ENCODE results near the gene WWOX. TPM values are rescaled to one million over a fixed set of nuclear protein-coding genes. Genes with fewer than 3 reads are reported as not detected.

WWOX gene
- total and polyA plus RNA-seq, 2 of the 4 experiments (the other 2 are of a cell fraction), result 2.7 to 5.4 TPM

DNA sequence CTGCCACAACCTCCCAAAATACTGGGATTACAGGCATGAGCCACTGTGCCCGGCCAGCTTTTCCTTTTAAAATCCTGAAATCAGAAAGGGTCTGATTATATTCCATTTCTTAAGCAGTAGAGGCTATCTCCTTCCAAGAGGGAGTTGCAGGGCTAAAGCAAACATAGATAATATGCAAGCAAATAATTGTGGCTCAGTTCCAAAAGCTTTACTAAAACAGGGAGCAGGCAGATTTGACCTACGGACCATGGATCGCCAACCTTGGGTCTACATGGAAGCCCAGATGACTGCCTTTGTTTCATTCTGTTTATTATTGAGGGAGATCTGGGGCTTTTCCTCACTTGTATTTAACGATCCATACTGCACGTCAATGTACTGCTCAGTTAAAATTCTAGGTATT is 38.6 kb upstream of the WWOX start:
- H3K4me1 ChIP-seq (ENCODE audit: control insufficient read depth, insufficient read depth, low read length), result no peaks in the 10 kb centered on the region
- CTCF ChIA-PET, result no interaction called here
- H4K91ac ChIP-seq (ENCODE audit: insufficient read depth, low read depth, low read length), result no peak overlapping the region
- DNase-seq (no peak), ATAC-seq (ENCODE audit: low read depth) (no peak)
- no peak overlapping the region for H3K4me3 ChIP-seq (ENCODE audit: insufficient read depth, low read depth, low read length)
- no CpG with 5 or more reads among the region's 5 CpGs for WGBS, 2 experiments (ENCODE audit: extremely low coverage in 2 of 2, insufficient read length in 1 of 2)
- H2BK20ac ChIP-seq (ENCODE audit: low read depth, low read length), result no peak overlapping the region
- H3K9me3 ChIP-seq (ENCODE audit: control insufficient read depth, insufficient read depth, low read length), result no peaks in the 10 kb centered on the region
- no peak overlapping the region for H2BK5ac ChIP-seq (ENCODE audit: low read depth, low read length, poor library complexity, severe bottlenecking)
- intact Hi-C loops (cut with micrococcal nuclease), result no loop called here
- in situ Hi-C loops (cut with MboI; ENCODE audit: low sequenced_read_pairs), result no loop called here
- no peak overlapping the region for H2BK15ac ChIP-seq (ENCODE audit: low read depth, low read length)
- H3K9me1 ChIP-seq (ENCODE audit: insufficient read depth, low read length), result no peaks in the 10 kb centered on the region
- no TSS peak for BruUV-seq (replicated peaks)
- no peak overlapping the region for H3K4me2 ChIP-seq (ENCODE audit: low read depth, low read length)
- no peak overlapping the region for H3K9ac ChIP-seq (ENCODE audit: low read depth, low read length)
- H2AFZ ChIP-seq (replicated peaks; ENCODE audit: low read length, poor library complexity), result no peak overlapping the region
- dilution Hi-C loops (cut with HindIII; ENCODE audit: low sequenced_read_pairs, unreplicated experiment), result no loop called here
- no peak overlapping the region for H3K23ac ChIP-seq (ENCODE audit: low read depth, low read length)
- no peak overlapping the region for H4K8ac ChIP-seq (ENCODE audit: low read depth in 2 of 2, low read length in 2 of 2)
- no peak overlapping the region for H3K14ac ChIP-seq (replicated peaks; ENCODE audit: low read depth, low read length)
- H4K5ac ChIP-seq (ENCODE audit: low read depth, low read length), result no peak overlapping the region
- POLR2A ChIA-PET (ENCODE audit: unreplicated experiment), result no interaction called here
- no peak overlapping the region for H2AK9ac ChIP-seq (replicated peaks; ENCODE audit: low read depth, low read length, poor library complexity)
- H2AK5ac ChIP-seq (ENCODE audit: low read depth, low read length), result no peak overlapping the region
- no peak overlapping the region for H3K27ac ChIP-seq (ENCODE audit: insufficient read depth, low read length)
- H3K18ac ChIP-seq (ENCODE audit: low read depth, low read length), result no peak overlapping the region
- no peaks in the 10 kb centered on the region for H3K79me1 ChIP-seq (ENCODE audit: low read depth in 1 of 2, low read length in 2 of 2)
- no peak overlapping the region for H3K4ac ChIP-seq (ENCODE audit: low read depth, low read length)
- TF ChIP-seq CHD1 (IDR thresholded peaks at IDR 0.05; ENCODE audit: low read depth, low read length), result no peak
- TF ChIP-seq, protein P1, sequence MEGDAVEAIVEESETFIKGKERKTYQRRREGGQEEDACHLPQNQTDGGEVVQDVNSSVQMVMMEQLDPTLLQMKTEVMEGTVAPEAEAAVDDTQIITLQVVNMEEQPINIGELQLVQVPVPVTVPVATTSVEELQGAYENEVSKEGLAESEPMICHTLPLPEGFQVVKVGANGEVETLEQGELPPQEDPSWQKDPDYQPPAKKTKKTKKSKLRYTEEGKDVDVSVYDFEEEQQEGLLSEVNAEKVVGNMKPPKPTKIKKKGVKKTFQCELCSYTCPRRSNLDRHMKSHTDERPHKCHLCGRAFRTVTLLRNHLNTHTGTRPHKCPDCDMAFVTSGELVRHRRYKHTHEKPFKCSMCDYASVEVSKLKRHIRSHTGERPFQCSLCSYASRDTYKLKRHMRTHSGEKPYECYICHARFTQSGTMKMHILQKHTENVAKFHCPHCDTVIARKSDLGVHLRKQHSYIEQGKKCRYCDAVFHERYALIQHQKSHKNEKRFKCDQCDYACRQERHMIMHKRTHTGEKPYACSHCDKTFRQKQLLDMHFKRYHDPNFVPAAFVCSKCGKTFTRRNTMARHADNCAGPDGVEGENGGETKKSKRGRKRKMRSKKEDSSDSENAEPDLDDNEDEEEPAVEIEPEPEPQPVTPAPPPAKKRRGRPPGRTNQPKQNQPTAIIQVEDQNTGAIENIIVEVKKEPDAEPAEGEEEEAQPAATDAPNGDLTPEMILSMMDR (conservative IDR thresholded peaks at IDR 0.05; ENCODE audit: low read depth, low read length), result no peak
- no peak for TF ChIP-seq RAD21 (IDR thresholded peaks at IDR 0.05; ENCODE audit: low read length)
- TF ChIP-seq MAFK (IDR thresholded peaks at IDR 0.05; ENCODE audit: low read depth, low read length), result no peak
- no peak for TF ChIP-seq RFX5 (IDR thresholded peaks at IDR 0.05; ENCODE audit: low read depth, low read length)
- TF ChIP-seq BHLHE40 (IDR thresholded peaks at IDR 0.05; ENCODE audit: low read depth, low read length), result no peak
- no peak for TF ChIP-seq NFE2L2 (IDR thresholded peaks at IDR 0.05; ENCODE audit: low read depth, low read length)
- no peak for TF ChIP-seq FOS (IDR thresholded peaks at IDR 0.05; ENCODE audit: low read depth, low read length)
- no peak for TF ChIP-seq CEBPB (IDR thresholded peaks at IDR 0.05; ENCODE audit: low read depth, low read length)
- TF ChIP-seq MXI1 (IDR thresholded peaks at IDR 0.05; ENCODE audit: borderline replicate concordance, low read depth, low read length), result no peak
- TF ChIP-seq, protein P2, sequence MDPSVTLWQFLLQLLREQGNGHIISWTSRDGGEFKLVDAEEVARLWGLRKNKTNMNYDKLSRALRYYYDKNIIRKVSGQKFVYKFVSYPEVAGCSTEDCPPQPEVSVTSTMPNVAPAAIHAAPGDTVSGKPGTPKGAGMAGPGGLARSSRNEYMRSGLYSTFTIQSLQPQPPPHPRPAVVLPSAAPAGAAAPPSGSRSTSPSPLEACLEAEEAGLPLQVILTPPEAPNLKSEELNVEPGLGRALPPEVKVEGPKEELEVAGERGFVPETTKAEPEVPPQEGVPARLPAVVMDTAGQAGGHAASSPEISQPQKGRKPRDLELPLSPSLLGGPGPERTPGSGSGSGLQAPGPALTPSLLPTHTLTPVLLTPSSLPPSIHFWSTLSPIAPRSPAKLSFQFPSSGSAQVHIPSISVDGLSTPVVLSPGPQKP (IDR thresholded peaks at IDR 0.05; ENCODE audit: borderline replicate concordance, low read depth, low read length), result no peak
- no peak for TF ChIP-seq POLR2A (IDR thresholded peaks at IDR 0.05; ENCODE audit: low read depth, low read length)
- TF ChIP-seq MAZ (IDR thresholded peaks at IDR 0.05; ENCODE audit: borderline replicate concordance, low read depth, low read length), result no peak
- TF ChIP-seq SMC3 (IDR thresholded peaks at IDR 0.05; ENCODE audit: low read depth, low read length), result no peak
- TF ChIP-seq, protein P3, sequence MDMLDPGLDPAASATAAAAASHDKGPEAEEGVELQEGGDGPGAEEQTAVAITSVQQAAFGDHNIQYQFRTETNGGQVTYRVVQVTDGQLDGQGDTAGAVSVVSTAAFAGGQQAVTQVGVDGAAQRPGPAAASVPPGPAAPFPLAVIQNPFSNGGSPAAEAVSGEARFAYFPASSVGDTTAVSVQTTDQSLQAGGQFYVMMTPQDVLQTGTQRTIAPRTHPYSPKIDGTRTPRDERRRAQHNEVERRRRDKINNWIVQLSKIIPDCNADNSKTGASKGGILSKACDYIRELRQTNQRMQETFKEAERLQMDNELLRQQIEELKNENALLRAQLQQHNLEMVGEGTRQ (IDR thresholded peaks at IDR 0.05; ENCODE audit: low read depth, low read length), result no peak
- no peak for TF ChIP-seq RCOR1 (IDR thresholded peaks at IDR 0.05; ENCODE audit: insufficient replicate concordance, low read length)
- H4K20me1 ChIP-seq (ENCODE audit: insufficient read depth, low read length), result no peaks in the 10 kb centered on the region
- H3K27me3 ChIP-seq (ENCODE audit: control insufficient read depth, insufficient read depth, low read length), result no peaks in the 10 kb centered on the region
- no peak overlapping the region for H3K56ac ChIP-seq (ENCODE audit: extremely low read depth, insufficient read depth, low read length)
- no peak overlapping the region for H2BK120ac ChIP-seq (ENCODE audit: low read depth, low read length)
- H3K36me3 ChIP-seq (ENCODE audit: control insufficient read depth, insufficient read depth, low read length), result no peaks in the 10 kb centered on the region
